Activated naive CD8-positive, alpha-beta T cell treated with anti-CD3 and anti-CD28 coated beads, Interleukin-2, amount 50 U/mL, for 16 hours (primary cell): ENCODE data around the gene MAN2B2.

Source experiments
- DNase-seq: peaks from one replicate; pipeline ENCODE4 v3.0.0-alpha.2; 2020; ENCODE audit warnings: low read depth, low spot score

MAN2B2 gene

DNA sequence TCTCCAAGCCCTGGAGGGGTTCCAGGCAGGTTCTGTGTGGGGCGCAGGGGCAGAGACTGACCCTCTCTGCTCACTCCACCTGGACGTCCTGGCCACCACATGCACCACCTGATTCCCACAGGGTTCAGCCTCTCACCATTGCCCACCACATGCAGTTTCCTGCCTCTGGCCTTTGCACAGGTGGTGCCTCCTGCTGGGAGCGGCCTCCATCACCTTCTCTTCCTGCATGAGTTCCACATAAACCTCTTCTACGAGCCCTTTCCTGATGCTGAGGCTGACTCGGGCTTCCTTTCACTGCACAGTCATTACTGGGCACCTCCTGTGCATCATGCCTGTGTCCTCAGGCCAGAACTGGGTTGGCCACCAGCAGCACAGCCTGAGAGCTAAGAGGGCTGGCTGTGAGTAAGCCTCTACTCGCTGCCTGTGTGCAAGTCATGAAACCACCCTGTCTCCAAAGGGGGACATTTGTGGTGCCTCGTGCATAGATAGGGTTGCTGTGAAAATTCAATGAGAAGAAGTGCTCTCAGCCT is 19.9 kb downstream of the MAN2B2 start:
- no peak for DNase-seq

DNA sequence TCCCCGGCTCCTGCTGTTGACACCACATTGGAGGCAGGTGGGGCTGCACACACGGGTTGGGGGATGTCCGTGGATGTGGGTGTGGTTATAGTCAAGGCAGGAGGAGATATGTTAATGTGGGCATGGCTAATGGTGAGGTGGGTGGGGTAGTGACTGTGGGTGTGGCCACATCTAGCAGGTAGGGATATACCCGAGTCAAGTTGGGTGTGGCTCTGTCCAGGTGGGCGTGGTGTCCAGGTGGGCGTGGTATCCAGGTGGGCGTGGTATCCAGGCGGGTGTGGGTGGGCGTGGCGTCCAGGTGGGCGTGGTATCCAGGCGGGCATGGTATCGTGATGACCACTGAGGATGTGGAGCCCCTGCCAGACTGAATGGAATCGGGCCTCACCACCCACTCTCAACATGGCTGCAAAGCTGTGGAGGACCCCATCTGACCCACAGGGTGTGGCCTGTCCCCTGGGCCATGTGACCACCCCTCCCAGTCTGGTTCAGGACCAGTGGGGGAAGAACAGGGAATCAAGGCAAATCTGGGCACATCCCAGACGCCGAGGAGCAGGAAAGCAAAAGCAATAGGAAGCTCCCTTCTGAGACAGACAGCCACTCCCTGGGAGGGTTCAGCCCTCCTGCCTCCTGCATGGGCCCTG is 21.0 kb downstream of the MAN2B2 start:
- no peak for DNase-seq

DNA sequence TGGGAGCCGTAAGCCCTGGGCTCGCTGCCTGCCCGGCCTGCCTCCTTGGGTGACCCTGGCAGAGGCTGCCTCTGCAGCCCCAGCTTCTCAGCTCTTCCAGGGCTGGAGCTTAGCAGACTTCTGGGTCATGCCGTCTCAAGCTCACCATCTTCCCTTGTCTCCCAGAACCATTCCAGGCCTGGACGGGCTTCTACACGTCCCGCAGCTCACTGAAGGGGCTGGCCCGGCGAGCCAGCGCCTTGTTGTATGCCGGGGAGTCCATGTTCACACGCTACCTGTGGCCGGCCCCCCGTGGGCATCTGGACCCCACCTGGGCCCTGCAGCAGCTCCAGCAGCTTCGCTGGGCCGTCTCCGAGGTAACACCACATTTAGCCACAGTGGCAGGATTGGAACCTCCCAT is 22.0 kb downstream of the MAN2B2 start:
- no peak for DNase-seq

DNA sequence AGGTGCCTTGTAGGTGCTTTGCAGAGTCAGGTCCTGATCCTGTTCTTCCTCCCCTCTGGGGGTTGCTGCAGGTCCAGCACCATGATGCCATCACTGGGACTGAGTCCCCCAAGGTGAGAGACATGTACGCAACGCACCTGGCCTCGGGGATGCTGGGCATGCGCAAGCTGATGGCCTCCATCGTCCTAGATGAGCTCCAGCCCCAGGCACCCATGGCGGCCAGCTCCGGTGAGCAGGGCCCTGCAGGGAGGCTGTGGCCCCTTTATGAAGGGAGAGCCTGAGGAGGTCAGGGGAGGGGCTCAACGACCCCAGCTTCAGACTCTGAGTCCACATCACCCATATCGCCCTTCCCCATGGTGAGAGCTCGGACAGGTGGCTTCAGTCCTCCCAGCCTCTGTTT is 23.1 kb downstream of the MAN2B2 start:
- no peak for DNase-seq

DNA sequence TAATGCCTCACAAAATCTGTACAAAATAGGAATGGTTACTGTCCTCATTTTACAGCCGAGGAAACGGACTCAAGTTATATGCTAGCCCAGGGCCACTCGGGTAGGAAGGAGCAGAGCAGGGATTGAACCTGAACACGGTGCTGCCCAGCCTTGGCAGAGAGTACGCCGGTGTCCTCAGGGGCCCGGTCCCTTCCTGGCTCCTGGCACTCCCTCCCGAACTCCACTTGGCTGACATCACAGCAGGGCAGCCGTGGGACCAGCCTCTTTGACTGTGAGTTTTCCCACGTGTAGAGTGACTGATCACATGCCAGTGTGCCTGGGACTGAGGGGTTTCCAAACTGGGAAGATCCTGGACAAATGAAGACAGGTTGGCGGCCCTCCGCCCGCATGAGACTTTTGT is 23.7 kb downstream of the MAN2B2 start:
- no peak for DNase-seq

DNA sequence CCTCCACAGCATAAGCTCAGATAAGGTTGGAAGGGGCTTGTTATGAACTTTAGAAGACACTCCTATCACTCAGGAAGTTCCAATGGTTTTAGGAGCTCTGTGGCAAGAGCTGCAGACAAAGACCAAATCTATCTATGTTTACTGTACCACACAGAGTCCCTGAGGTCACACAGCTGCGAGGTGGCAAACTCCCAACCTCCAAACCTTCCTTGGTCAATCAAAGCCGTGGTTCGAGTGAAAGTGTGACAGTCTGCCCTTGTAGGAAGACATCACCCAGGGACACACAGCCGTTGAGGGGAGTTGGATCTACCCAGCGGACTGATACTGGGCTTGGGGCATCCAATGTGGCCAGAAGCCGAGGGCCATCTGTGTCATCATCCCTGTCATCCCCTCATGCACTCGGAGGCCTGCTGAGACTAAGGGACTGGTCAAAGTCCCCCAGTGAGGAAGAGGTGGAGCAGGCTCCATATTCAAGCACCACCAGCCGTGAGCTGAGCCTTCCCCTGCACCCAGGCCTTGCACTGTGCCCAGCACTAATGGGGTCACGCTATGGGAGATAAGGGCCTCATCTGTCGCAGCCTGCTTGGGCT is 26.8 kb downstream of the MAN2B2 start:
- no peak for DNase-seq

DNA sequence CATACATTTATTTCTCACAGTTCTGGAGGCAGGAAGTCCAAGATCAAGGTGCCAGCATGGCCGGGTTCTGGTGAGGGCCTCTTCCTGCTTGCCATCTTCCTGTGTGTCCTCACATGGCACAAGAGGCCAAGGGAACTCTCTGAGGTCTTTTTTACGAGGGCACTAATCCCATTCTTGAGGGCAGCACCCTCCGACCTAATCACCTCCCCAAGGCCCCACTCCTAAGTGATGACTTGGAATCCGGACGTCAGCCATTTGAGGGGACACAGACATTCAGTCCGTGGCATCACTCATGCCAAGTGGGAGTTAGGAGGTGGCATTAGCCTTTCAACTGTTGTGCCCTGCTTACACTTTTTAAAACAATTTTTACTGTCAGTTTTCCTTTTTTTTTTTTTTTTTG is 27.3 kb downstream of the MAN2B2 start:
- DNase-seq = no peak

DNA sequence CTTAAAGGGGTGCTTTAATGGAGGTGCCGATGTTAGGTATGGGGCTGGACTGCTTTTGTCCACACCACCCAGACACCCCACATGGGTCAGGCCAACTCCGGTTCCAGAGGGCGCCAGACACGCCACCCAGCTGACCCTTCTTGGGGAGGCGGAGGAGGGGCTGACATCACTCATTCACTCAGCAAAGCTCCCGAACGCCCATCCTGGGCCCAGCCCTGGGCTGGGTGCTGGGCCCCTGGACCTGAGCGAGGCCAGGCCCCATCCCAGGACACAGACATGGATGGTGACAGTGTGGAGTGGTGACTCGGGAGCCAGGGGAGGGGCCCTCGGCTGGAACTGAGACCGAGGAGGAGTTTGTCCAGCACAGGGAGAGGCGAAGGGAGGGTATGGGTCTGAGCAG is 28.1 kb downstream of the MAN2B2 start:
- DNase-seq = no peak

DNA sequence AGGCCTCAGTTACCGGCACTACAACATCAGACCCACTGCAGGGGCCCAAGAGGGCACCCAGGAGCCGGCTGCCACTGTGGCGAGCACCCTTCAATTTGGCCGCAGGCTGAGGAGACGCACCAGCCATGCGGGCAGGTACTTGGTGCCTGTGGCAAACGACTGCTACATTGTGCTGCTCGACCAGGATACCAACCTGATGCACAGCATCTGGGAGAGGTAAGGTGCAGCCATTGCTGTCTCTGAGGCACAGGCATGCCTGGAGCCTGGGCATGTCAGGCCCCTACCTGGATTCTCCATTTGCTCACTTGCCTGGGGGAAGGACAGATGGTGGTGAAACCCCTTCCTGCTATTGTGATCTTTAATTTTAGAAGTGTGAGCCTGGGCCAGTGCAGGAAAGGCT is 30.1 kb downstream of the MAN2B2 start:
- DNase-seq = no peak

DNA sequence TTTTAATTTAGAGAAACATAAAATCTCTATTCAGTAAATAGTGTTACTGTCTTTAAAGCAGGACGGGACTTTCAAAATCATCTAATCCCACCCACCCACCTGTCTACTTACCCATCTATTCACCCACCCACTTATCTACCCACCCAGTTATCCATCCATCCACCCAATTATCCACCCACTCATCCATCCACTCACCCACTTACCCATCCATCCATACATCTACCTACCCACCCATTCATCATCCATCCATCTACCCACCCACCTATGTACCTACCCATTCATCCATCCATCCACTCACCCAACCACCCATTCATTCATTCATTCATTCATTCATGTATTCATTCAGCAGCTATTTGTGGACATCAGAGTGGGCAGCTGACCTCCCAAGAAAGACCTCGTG is 30.6 kb downstream of the MAN2B2 start:
- no peak for DNase-seq

DNA sequence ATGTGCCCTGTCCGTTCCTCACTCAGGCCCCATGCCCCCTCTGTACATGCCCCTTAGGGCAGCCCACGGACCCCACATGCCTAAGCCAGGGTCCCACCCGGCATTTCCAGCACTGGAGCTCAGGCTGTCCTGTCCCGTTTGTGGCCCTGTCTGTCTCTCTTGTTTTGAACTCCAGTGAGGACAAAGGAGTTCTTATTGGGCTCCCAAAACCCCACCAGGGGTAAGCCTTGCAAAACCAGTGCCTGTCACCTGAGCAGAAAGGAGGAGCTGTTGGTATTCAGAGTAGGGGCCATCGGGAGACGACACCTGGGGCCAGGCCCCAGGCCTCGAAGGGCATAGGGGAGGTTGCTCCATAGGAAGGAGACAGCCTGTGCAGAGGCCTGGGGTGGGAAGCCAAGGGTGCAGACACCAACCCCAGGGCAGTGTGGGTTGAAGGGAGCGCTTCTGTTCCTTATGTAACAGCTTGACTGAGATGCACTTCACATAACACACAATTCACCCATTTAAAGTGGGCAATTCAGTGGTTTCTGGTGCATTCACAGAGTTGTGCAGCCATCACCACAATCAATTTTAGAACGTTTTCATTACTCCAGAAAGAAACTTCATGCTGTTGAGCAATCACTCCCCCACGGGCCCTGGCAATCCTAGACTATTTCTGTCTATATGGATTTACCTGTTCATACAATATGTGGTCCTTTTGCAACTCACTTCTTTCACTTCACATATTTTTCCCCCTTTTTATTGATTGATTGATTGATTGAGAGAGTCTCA is 31.7 kb downstream of the MAN2B2 start:
- DNase-seq = no peak

DNA sequence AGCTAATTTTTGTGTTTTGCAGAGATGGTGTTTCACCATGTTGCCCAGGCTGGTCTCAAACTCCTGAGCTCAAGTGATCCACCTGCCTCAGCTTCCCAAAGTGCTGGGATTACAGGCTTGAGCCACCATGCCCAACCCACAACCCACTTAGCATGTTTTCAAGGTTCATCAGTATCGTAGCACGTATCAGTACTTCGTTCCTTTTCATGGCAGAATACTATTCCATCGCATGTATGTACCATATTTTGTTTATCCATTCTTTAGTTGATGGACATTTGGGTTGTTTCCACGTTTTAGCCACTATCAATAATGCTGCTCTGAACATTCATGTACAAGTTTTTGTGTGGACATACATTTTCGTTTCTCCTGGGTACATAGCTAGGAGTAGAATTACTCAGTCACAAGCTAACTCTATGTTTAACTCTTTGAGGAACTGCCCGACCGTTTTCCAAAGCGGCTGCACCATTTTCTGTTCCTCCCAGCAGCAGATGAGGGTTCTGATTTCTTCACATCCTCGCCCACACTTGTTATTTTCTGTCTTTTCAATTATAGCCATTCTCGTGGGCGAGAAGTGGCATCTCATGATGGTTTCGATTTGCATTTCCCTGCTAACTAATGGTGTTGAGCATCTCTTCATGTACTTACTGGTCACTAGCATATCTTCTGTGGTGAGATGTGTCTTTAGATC is 32.5 kb downstream of the MAN2B2 start:
- DNase-seq = no peak

DNA sequence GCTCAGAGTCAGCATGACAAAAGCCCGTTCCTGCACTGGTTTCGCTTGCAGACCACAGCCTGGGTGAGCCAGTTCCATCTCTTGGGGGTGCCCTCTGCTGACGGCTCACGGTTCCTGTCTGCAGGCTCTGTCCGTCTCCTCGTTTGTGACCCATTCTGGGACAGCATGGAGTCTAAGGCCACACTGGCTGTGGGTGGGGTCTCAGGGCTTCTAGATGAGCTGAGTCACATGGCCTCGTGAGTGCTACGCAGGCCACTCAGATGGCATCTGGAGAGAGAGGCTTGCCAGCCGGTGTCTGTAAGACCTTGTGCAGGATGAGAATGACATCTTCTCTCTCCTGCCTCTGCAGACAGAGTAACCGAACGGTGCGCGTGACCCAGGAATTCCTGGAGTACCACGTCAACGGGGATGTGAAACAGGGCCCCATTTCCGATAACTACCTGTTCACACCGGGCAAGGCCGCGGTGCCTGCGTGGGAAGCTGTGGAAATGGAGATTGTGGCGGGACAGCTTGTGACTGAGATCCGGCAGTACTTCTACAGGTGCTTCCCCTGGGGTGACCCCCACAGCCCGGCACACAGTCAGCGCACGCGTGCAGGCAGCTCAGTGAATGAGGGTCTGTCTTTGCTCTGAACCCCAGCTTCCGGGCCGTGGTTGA is 33.9 kb downstream of the MAN2B2 start:
- DNase-seq = no peak

DNA sequence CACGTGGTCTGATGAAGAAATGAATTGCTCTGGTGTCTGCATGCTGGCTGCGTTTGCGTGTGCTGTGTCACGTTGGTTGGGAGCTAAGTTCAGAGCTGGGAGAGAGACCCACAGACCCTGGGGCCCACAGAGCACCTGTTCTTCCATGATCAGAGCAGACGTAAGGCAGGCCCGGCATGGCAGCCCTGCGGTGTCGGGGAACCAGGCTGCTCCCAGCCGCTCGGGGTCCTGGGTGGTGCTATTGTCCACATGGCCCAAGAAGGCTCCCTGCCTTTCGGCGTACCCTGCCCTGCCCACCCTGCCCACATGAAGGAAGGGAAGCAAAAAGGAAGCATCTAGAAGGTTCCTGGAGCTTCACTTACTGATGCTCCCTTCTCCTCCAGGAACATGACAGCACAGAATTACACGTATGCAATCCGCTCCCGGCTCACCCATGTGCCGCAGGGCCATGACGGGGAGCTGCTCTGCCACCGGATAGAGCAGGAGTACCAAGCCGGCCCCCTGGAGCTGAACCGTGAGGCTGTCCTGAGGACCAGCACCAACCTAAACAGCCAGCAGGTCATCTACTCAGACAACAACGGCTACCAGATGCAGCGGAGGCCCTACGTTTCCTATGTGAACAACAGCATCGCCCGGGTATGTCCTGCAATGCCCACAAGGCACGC is 34.6 kb downstream of the MAN2B2 start:
- DNase-seq = no peak

DNA sequence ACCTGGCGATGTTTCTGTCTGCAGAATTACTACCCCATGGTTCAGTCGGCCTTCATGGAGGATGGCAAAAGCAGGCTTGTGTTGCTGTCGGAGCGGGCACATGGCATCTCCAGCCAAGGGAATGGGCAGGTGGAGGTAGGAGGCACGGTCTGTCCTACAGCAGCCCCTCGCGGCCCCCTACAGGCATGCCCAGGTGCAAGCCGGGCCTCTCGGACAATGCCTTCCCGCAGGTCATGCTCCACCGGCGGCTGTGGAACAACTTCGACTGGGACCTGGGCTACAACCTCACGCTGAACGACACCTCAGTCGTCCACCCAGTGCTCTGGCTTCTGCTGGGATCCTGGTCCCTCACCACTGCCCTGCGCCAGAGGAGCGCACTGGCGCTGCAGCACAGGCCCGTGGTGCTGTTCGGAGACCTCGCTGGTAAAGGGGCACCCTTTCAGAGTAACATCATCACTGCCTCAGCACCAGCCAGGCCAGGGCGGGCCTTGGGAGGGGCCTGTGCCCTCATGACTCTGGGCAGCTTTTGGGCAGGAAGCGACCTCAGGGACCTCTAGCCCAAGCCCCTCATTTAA is 36.0 kb downstream of the MAN2B2 start:
- DNase-seq = no peak

DNA sequence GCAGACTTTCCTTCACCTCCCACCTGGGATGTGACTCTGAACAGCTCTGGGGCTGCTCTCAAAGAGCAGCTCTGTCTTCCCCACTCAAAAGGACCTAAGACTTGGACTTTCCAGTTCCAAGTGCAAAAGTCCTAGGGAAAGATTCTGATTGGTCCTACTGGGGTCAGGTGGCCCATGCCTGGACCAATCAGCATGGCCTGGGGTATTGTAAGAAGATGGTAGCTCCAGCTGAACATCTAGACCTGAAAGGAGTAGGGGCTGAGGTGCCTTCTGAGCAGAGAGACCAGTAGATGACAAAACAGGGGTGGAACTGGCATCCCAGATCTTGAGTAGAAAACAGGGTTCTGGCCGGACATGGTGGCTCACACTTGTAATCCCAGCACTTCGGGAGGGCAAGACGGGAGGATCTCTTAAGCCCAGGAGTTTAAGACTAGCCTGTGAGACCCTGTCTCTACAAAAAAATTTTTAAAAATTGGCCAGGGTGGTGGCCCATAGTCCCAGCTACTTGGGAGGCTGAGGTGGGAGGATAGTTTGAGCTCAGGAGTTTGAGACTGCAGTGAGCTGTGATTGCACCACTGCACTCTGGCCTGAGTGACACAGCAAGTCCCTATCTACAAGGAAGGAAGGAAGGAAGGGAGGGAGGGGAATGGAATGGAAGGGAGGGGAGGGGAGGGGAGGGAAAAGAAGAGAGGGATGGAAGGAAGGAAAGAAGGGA is 38.1 kb downstream of the MAN2B2 start:
- DNase-seq = no peak

DNA sequence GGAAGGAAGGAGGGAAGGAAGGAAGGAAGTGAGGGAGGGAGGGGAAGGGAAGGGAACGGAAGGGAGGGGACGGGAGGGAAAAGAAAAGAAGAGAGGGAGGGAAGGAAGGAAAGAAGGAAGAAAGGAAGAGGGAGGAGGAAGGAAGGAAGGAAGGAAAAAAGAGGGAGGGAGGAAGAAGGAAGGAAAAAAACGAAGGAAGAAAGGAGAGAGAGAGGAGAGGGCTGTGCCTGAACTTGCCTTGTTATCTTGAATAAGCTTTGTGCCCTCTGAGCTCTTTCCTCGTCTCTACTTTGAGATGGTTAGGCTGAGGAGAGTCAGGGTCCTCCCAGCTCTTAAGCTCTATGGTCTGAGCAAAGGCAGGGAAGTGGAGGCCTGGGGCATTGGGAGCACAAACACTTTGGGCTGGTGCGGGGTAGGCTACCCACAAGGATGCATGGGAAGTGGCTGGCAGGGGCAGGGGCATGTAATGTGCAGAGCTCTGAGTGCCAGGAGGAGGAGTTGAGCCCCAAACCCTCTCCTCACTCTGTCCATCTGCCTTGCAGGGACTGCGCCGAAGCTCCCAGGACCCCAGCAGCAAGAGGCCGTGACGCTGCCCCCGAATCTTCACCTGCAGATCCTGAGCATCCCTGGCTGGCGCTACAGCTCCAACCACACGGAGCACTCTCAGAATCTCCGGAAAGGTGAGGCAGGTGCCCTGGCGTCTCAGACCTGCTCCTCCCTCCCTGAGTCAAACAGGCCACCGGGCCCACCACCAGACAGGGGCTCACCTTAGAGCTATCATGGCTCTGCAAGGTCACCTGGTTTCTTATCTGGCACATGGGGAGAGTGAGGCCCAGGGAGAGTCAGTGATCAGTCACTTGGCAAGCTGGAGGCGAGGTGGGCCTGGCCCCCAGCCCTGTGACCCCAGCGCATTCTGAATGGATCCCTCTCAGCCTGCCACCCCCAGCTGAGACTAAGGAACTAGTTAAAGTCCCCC is 39.0 kb downstream of the MAN2B2 start:
- DNase-seq = no peak

DNA sequence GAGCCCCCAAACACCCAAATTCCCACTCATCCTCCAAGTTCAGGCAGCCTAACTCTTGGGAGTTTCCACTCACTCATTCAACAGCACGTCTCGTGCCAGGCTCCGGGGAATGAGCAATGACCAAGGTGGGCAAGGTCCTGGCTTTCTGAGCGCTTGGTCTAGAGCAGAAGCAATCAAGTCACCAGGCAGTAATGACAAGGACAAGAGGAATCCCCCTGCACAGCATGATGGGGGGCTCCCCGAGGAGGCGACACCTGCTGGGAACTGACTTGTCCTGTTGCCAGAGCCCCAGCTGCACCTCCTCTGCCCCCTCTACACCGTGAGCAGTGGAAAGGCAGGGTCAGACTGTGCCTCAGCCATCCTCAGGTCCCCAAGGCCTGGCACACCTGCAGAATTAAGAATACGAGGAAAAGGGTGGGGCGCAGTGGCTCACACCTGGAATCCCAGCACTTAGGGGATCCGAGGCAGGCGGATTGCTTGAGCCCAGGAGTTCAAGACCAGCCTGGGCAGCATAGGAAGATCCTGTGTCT is 39.8 kb downstream of the MAN2B2 start:
- DNase-seq = no peak
